Activated CD8-positive, alpha-beta memory T cell treated with anti-CD3 and anti-CD28 coated beads, Interleukin-2, amount 50 U/mL, for 1 hour (primary cell): ENCODE measurements around the gene OPCML.

Experiments
- DNase-seq: peaks from one replicate; pipeline ENCODE4 v3.0.0-alpha.2; 2020; ENCODE audit errors: extremely low read depth

Gene OPCML

GRCh38 chr11:132983641-132983978 is 548.7 kb downstream of the OPCML start:
- no peak for DNase-seq

DNA sequence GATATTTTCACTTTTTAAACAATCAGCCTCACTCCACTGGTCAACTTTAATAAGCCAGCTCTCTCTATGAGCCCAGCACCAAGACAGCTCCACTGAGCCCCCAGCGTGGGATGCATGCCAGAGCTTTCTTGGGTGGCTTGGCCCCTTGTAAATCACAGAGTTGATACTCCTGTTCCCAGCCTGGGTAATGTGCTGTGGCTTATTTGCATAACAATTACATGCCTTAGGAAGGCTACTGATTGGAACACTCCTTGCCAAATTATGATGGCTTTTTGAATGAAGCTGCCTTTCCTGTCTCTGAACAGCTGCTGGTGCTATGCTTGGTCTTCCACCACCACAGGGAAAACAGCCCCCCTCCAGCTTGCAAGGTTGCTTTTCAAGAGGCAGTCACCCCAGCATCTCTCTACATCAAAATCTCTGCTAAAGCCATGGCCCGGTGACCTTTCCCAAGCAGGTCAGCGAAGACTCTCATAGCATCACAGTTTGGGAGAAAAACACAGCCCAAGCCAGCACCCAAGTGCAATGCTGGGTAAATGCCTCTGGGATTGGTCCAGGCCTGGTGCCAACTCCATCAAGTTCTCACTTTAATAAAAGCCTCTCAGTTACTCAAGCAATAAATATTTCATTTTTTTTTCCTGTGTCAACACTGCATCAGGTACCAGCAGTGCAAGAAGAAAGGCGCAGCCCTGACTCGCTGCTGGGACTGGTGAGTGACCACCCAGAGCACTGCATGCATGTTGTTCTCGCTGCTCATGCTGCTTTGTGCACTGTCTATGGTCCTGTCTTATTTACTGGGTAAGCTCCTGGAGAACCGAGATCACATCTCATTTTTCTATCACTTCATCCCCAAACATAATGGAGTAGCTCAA is 549.3 kb downstream of the OPCML start:
- DNase-seq, result no peak

GRCh38 chr11:132981131-132981956 is 551.0 kb downstream of the OPCML start:
- DNase-seq, result no peak

GRCh38 chr11:132980670-132981069 is 551.6 kb downstream of the OPCML start:
- no peak for DNase-seq

DNA sequence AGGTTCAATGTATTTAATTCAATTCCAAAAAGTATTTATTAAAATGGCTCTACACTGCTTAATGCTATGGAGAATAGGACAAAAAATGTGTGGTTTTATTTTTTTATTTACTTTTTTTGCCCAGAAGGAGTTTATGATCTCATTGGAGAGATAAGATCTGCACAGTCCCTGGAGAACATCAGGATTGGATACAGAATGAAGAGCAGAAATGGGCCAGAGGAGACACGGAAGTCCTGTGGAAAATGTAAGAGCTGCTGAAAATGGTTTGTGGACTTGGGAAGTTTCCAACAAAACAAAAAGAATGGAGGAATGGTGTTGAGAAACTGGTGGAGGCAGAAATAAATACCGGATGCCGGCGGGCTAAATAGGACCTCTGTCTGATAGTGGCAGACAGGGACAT is 554.6 kb downstream of the OPCML start:
- DNase-seq, result no peak

- DNase-seq, result no peak
These were observed 555.1 kb downstream of the OPCML start for GRCh38 chr11:132977241-132977640.

DNA sequence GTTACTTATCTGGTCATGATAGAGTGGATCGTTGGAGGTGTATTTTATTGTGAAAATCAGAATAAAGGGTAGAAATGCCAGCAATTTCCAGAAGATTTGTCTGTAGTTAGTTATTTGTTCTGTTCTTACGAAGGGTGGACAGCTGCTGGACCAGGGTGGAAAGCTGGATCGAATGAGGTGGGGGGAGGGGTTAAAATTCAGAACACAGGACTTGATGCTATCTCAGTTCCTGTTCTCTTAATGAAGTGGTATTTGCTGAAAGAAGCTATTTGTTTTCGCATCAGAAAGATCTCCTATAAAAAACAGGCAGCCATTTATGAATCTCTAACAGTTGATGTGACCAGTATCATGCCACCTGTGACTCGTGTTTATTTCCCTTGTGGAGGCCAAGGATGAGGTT is 556.2 kb downstream of the OPCML start:
- no peak for DNase-seq

GRCh38 chr11:132973686-132974085 is 558.6 kb downstream of the OPCML start:
- DNase-seq, result no peak

- no peak for DNase-seq
These were observed 559.7 kb downstream of the OPCML start for GRCh38 chr11:132972565-132972964.

GRCh38 chr11:132971351-132971750 is 561.0 kb downstream of the OPCML start:
- DNase-seq, result no peak

GRCh38 chr11:132969892-132970291 is 562.4 kb downstream of the OPCML start:
- DNase-seq, result no peak

- no peak for DNase-seq
These were observed 570.3 kb downstream of the OPCML start for GRCh38 chr11:132962041-132962440.

DNA sequence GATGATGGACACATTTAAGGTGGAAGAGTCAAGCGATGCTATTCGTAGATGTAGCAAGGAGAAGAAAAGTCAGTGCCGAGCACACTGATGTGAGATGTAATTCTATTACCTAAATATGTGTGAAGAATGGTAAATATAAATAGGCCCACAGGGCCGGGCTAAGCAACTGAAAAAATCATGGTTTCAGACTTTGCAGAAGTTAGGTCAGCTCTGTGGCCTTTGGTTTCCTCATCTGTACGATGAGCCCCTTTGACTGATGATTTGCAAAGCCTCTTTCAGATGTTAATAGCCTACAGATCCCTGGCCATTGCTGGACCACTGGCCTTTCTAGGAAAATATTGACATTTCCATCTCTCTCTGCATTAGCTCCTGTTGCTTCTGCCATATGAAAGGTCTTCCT is 570.8 kb downstream of the OPCML start:
- DNase-seq, result no peak

DNA sequence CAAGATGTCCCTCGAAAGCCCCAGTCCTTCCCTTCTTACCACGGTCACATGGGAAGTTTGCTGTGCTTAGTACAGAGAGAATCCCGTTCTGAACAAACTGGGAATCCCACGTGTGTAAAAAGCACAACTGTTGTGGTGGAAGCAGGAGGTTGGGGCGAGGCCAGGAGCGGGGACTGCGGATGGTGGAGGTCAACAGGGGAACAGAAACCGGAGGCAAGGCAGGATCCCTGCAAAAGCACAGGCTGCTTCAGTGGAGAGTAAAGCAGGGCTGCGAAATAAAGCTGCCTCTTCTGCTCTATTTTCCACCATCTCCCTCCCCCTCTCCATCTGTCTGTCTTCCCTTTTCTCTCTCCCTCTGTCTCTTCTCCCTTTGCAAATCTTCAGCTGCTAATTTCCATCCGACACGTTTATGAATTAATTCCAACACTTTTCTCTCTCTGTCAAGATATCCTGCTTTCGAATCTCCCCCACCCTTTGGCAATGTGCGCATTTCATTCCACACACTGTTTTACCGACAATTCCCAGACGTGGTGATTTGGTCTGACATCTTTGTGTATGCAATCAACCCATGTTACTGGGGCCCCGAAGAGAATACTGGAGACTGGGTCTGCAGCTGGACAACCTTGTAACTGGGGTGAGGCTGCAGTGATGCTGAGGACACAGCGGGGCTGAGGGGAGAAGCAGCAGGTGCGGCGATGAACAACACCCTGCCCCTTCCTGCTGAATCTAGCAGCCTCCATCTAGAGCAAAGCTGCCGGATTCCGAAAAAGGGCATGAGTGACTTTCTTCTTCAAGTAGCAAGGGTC is 571.8 kb downstream of the OPCML start:
- no peak for DNase-seq

DNA sequence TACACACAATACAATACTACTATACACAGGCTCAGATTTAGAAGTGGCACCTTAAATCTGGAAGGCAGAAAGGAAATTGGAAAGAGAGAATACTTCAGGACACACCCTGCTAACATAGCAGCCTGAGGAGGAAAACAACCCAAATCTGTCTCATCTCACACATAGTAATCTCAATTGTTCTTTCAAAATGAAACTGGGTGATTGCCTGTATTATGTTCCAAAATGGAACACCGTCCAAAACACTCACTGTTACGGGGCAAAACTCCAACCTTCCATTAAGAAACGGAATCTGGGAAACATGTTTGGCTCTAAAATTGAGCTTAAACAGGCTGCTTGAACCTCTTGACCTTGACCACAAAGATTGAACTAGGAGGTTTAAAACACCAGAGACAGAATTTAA is 572.6 kb downstream of the OPCML start:
- DNase-seq, result no peak

GRCh38 chr11:132957881-132958280 is 574.4 kb downstream of the OPCML start:
- DNase-seq, result no peak

DNA sequence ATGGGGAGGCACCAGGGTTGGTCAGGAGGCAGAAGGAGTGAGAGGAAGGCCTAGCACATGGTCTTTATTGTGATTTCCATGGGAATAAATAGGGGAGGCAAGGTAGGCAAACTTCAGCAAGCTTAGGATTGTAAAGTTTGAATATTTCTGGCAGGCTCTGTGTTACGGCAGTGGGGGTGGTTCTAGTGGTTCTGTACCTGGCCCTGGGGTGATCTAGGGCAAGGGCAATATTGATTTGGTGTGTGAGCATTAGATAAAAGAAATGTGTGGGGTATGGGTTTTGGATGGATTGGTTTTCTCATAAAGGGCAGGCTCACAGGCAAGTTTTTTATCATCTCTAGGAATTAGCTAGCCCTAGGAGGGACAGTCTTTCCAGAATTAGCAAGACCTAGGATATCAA is 584.0 kb downstream of the OPCML start:
- DNase-seq, result no peak

- DNase-seq, result no peak
These were observed 587.7 kb downstream of the OPCML start for GRCh38 chr11:132944569-132944944.

DNA sequence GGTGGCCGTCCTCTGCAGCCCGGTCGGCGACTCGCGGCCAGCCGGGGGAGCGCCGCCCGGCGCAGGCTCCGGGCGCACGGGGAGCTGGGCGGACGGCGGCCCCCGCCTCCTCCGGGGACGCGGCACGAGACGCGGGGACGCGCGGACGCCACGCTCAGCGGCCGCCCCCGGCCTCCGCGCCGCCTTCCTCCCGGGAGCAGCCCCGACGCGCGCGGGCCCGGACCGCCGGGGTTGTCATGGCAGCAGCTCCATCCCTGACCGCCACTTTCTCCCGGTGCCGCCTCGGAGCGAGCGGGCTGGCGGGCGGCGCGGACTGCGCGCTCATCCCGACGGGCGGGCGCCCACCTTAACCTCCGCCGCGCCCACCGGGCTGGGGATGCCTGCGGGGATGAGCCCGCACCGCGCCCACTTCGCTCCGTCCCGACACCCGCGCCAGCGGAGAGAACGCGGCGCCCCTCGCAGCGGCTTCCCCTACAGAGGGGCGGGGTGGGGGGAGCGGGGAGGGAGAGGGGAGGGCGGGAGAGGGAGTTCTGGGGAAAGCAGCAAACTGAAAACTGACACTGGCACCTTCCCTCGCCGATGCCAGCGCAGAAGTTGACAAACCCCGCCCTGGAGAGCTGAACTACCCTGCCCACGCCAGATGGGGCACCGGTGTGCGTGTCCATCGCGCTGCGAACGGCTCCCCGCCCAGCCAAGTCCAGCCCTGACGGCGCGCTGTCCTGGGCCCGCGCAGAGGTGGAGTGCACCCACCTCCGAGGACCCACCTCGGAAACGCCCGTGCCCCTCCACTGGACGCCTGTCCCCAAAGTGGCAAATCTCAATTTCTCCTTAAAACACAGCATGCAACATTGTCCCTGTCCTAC is 588.4 kb downstream of the OPCML start:
- DNase-seq, result no peak

DNA sequence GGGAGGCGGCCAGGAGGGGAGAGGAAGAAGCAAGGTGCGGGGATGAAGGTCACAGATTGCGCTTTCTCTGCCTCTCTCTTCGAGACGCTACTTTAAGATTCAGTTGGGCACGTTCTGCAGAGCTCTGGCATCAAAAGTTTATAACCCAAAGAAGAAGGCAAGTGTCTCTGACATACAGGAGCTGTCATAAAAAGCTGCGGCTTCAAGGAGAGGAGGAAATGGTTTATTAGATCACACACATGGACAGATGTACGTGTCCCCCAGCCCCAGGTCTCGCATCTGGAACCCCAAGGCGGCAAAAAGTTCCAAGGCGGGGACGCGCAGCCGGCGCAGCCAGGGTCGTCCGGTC is 589.0 kb downstream of the OPCML start:
- DNase-seq, result no peak

GRCh38 chr11:132942611-132943356 is 589.5 kb downstream of the OPCML start:
- DNase-seq, result no peak
